Osteoblast (primary cell): ENCODE data around the gene MYH7. TPM values are rescaled to one million over a fixed set of nuclear protein-coding genes. Genes with fewer than 3 reads are reported as not detected.

Experiments
- DNase-seq: peaks from one replicate; pipeline ENCODE4 v3.0.0; 2011; ENCODE audit warnings: low spot score, mixed read lengths; ENCODE audit not compliant: insufficient read length; ENCODE audit errors: missing footprints
- H2AFZ ChIP-seq: 2 replicates; pipeline ENCODE4 v1.6.0; 2011; ENCODE audit warnings: mild to moderate bottlenecking, low read length
- H3K27ac ChIP-seq: 2 replicates; pipeline ENCODE4 v1.5.1; 2011; ENCODE audit warnings: mild to moderate bottlenecking, low read depth, low read length, moderate library complexity
- H3K27me3 ChIP-seq: 2 replicates; pipeline ENCODE4 v1.6.0; 2012; ENCODE audit warnings: mild to moderate bottlenecking, control low read depth, inconsistent platforms, low read length, moderate library complexity; ENCODE audit not compliant: insufficient read depth
- H3K36me3 ChIP-seq: 2 replicates; pipeline ENCODE4 v1.5.1; 2011; ENCODE audit warnings: mild to moderate bottlenecking, low read length, control low read depth, moderate library complexity; ENCODE audit not compliant: insufficient read depth
- H3K4me1 ChIP-seq: 2 replicates; pipeline ENCODE4 v1.5.1; 2011; ENCODE audit warnings: mild to moderate bottlenecking, low read length, control low read depth, moderate library complexity; ENCODE audit not compliant: insufficient read depth
- H3K4me2 ChIP-seq: 2 replicates; pipeline ENCODE4 v1.6.0; 2011; ENCODE audit warnings: mild to moderate bottlenecking, low read length; ENCODE audit not compliant: insufficient read depth
- H3K4me3 ChIP-seq: fragments of 200-600 bp; sonication (generic); 3 replicates; pipeline ENCODE4 v1.5.1; 2012; ENCODE audit warnings: mild to moderate bottlenecking, low read length, inconsistent platforms; ENCODE audit not compliant: insufficient read depth
- H3K79me2 ChIP-seq: 2 replicates; pipeline ENCODE4 v1.6.0; 2012; ENCODE audit warnings: mild to moderate bottlenecking, low read length, control low read depth, inconsistent platforms; ENCODE audit not compliant: insufficient read depth
- H3K9me3 ChIP-seq: 2 replicates; pipeline ENCODE4 v1.5.1; 2011; ENCODE audit warnings: low read depth, low read length, control low read depth
- H4K20me1 ChIP-seq: 2 replicates; pipeline ENCODE4 v1.6.0; 2012; ENCODE audit warnings: mild to moderate bottlenecking, low read length, control low read depth; ENCODE audit not compliant: insufficient read depth
- total RNA-seq: library from RNA; depleted of rRNA; stranded (reverse); fragments of >200 nt; gene quantifications from 2 replicates; pipeline ENCODE4 v1.2.3, GENCODE V29; 2012
- TF ChIP-seq, protein P1 (sequence below): IDR thresholded peaks from 2 replicates; pipeline ENCODE4 v1.5.1; 2011; ENCODE audit warnings: mild to moderate bottlenecking, low read depth, low read length, moderate library complexity; ENCODE audit errors: extremely low read depth

Gene MYH7
- total RNA-seq, 1 donor, result not detected

DNA sequence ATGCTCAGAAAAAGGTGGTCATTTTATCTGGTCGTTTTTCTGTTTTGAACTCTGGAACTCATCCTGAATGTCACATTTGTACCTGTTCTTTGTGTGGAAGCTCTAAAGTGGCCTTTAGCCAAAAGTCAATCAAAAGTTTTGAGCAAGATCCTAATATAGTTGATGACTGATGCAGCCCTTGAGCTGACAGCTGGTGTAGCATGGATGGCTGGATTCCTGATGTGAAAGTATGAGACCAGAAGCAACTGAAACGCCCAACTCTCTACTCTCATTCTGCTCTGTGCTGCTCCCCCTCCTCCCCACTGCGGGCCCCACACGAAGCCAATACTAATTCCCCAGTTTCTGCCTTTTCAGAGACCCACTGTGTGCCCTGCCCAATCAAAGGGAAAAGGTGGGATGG lies 10.3 kb upstream of the MYH7 start:
- no peaks in the 10 kb centered on the region for H3K9me3 ChIP-seq
- no peaks in the 10 kb centered on the region for H4K20me1 ChIP-seq
- no peaks in the 10 kb centered on the region for H3K4me1 ChIP-seq
- H3K4me3 ChIP-seq, result no peak overlapping the region
- no peak overlapping the region for H2AFZ ChIP-seq
- TF ChIP-seq, protein P1, sequence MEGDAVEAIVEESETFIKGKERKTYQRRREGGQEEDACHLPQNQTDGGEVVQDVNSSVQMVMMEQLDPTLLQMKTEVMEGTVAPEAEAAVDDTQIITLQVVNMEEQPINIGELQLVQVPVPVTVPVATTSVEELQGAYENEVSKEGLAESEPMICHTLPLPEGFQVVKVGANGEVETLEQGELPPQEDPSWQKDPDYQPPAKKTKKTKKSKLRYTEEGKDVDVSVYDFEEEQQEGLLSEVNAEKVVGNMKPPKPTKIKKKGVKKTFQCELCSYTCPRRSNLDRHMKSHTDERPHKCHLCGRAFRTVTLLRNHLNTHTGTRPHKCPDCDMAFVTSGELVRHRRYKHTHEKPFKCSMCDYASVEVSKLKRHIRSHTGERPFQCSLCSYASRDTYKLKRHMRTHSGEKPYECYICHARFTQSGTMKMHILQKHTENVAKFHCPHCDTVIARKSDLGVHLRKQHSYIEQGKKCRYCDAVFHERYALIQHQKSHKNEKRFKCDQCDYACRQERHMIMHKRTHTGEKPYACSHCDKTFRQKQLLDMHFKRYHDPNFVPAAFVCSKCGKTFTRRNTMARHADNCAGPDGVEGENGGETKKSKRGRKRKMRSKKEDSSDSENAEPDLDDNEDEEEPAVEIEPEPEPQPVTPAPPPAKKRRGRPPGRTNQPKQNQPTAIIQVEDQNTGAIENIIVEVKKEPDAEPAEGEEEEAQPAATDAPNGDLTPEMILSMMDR, result no peak
- H3K79me2 ChIP-seq, result no peaks in the 10 kb centered on the region
- H3K4me2 ChIP-seq, result no peak overlapping the region
- DNase-seq, result no peak
- H3K27me3 ChIP-seq, result peaks cover 10% of the 10 kb centered on the region
- H3K36me3 ChIP-seq, result no peaks in the 10 kb centered on the region
- H3K27ac ChIP-seq, result no peak overlapping the region

DNA sequence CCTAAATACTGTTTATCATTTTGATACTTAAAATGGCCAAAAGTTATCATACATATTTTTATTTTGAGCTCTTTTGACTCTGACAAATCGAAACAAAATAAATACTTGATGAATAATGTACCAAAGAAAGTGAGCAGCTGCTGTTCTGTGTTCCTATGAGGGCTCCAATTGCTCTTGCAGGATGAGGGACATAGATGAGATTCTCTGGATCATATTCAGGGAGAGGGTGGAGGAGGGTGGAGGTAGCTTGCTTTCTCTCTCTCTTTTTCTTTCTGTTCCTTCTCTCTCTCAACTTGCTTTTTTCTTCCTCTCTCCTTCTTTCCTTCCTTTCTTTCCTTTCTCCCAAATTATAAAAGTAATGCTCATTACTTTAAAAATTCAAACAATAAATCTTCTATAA lies 8.9 kb upstream of the MYH7 start:
- Histone ChIP-seq H3K9me3 (no peaks in the 10 kb centered on the region), H2AFZ (no peak overlapping the region), H4K20me1 (no peaks in the 10 kb centered on the region), H3K4me2 (no peak overlapping the region), H3K27ac (no peak overlapping the region), H3K79me2 (no peaks in the 10 kb centered on the region), H3K27me3 (peaks cover 8% of the 10 kb centered on the region), H3K4me1 (no peaks in the 10 kb centered on the region), H3K4me3 (no peak overlapping the region), H3K36me3 (no peaks in the 10 kb centered on the region)
- TF ChIP-seq, protein P1, result no peak
- no peak for DNase-seq

DNA sequence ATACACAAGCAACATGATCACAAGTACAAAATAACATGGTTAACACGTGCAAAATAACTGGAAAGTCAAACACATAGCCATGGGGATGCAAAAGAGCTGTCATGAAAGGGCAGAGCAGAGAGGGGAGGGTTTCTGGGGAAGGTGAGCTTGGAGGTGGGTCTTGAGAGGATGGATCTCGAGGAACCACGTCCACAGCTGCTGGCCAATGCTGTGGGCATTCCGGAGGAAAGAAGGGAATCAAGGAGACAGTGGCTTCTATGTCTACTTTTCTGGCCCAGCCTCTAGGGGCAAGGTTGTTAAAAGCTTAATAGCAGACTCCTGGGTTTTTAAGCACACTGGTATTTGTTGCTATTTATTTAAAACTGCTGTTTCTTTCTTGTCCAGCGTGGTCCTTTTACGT lies 8.4 kb upstream of the MYH7 start:
- Histone ChIP-seq H3K9me3 (no peaks in the 10 kb centered on the region), H3K36me3 (no peaks in the 10 kb centered on the region), H3K27ac (no peak overlapping the region), H3K27me3 (peaks cover 3% of the 10 kb centered on the region), H2AFZ (no peak overlapping the region), H3K4me2 (no peak overlapping the region), H3K79me2 (no peaks in the 10 kb centered on the region), H3K4me1 (no peaks in the 10 kb centered on the region), H4K20me1 (no peaks in the 10 kb centered on the region), H3K4me3 (no peak overlapping the region)
- DNase-seq, result no peak
- TF ChIP-seq, protein P1, result no peak

DNA sequence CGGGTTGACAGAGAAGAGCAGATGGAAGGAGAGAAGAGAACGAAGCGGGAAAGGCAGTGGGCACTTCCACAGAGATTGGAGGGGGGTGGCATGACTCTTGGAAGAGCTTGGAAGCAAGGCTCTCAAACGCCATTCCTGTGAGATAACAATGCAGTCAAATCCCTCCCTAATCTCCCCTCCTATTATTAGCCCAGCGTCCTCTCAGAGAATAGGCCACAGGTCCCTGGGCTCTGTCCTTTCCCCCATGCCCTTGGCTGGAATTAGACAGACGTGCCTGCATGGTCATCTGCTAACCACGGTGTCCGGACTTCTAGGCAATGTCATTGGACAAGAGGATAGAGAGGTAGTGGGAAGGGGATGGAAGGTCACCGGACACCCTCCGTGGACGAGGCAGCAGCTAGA lies 8.0 kb upstream of the MYH7 start:
- Histone ChIP-seq H3K36me3 (no peaks in the 10 kb centered on the region), H3K79me2 (no peaks in the 10 kb centered on the region), H3K27me3 (peaks cover 2% of the 10 kb centered on the region), H3K9me3 (no peaks in the 10 kb centered on the region), H3K27ac (no peak overlapping the region), H2AFZ (no peak overlapping the region), H3K4me1 (no peaks in the 10 kb centered on the region), H3K4me3 (no peak overlapping the region), H4K20me1 (no peaks in the 10 kb centered on the region), H3K4me2 (no peak overlapping the region)
- DNase-seq, result no peak
- TF ChIP-seq, protein P1, result no peak
